Measurements from ENCODE around the gene PELI2.

Gene PELI2

DNA sequence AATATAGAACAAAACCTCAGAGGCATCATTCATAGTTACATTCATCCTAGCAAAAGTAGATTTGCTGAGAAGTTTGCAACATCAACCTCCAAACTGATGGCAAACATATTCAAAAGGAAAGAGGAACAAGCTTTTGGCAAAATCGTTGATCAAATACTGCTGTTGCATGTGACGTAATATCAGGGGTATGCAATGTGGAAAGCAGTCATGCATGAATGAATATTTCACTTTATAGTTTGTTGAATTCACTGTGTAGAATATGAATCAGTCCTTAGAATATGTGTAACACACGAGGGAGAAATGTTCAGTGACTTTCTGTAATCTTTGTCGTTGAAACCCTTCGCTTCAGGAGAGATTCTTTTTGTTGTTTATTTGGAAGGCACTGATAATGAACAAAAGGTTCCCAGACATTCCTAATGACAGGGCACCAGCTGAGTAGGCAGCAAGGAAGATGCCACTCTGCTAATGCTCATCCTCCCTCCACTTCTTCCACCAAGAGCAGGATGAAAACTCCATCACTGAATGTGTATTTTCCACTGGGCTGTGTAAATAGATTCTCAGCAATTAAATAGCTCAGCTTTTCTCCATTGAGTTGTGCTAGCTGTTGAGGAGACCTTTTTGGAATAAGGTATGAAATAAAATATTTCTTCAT lies 126.1 kb downstream of the PELI2 start:
- DNase-seq (ENCODE audit: low read depth in 3 of 3) = no peak

GRCh38 chr14:56247495-56248200 lies 129.4 kb downstream of the PELI2 start:
- no peak for DNase-seq (ENCODE audit: low read depth in 3 of 3)

DNA sequence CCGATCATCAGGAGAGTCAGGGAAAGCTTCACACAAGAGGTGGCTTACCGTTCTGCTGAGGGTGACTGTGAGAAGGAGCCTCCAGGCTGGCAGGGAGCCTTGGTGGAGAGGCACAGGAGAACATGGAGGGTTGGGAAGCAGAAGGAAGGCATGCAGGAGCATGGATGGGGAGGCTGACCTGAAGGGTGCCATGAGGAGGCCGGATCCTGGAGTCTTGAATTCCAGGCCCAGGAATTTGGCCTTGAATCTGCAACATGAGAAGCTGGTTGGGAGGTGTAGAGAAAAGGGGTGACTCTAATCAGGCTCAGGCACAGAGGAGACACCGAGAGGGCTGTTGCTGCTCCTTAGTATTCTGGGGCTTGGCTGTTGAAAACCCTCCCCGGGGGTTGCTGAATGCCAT lies 130.2 kb downstream of the PELI2 start:
- no peak for DNase-seq (ENCODE audit: low read depth in 3 of 3)

DNA sequence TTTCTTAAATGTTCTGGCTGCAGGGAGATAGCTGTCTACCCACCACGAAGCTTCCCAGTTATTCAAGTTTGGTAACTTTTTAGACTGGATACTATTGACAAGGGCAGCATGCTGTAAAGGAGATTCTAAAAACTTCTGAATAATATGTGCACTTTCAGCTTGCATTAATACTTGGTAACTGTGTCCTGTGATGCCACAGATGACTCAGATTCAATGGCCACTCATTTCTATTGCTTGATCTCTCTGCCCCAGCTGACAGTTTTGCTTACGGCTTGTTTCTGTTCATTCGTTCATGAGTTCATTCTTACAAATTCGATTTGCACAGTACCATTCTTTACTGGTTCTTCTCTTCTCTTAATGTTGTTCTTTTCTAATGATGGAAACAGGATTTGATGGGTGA lies 142.8 kb downstream of the PELI2 start:
- no peak for DNase-seq (ENCODE audit: low read depth in 3 of 3)

- DNase-seq (ENCODE audit: low read depth in 3 of 3) = no peak
These were observed 144.3 kb downstream of the PELI2 start for GRCh38 chr14:56262530-56262929.

GRCh38 chr14:56268039-56268438 lies 149.8 kb downstream of the PELI2 start:
- DNase-seq (ENCODE audit: low read depth in 3 of 3) = no peak

- no peak for DNase-seq (ENCODE audit: low read depth in 3 of 3)
These were observed 150.5 kb downstream of the PELI2 start for GRCh38 chr14:56268673-56269072.

- no peak for DNase-seq (ENCODE audit: low read depth in 3 of 3)
These were observed 152.7 kb downstream of the PELI2 start for GRCh38 chr14:56270921-56271320.

DNA sequence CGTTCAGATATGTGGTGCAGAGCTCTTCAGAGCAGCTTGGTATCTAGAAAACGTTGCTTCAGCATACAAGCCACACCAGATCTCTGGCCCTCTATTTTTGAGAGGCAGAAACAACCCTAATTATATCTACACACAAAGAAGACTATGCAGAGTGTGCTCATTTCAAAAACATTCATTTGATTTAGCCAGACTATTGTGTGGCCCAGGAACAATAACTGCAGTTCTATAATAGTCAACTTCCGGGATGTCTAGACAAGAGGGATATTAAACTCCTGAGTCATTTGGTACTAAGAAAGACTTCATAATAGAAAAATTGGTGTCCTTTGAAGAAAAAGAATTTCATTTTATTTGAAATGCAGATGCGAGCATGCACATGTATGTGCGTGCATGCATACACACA lies 153.8 kb downstream of the PELI2 start:
- DNase-seq (ENCODE audit: low read depth in 3 of 3) = no peak

GRCh38 chr14:56273155-56273554 lies 154.9 kb downstream of the PELI2 start:
- no peak for DNase-seq (ENCODE audit: low read depth in 3 of 3)

- no peak for DNase-seq (ENCODE audit: low read depth in 3 of 3)
These were observed 155.7 kb downstream of the PELI2 start for GRCh38 chr14:56273951-56274350.

DNA sequence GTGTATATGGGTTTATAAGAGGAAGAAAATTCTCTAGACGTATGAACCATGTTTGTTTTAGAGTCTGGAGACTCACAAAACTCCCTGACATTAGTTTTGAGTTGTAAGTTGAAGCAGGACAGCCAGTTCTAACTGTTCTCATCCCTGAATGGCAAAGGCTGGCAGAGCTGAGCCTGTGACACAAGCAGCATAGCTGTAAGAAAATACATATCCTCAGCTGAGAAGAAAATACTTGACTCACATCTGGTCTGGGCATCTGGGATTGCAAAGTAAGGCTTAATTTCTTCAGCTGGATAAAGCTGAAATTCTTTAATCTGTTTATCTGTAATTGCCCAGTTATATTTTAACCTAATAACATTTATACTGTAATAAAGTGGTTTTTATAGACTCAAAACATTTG lies 156.3 kb downstream of the PELI2 start:
- DNase-seq (ENCODE audit: low read depth in 3 of 3) = no peak

- no peak for DNase-seq (ENCODE audit: low read depth in 3 of 3)
These were observed 157.9 kb downstream of the PELI2 start for GRCh38 chr14:56276108-56276507.

DNA sequence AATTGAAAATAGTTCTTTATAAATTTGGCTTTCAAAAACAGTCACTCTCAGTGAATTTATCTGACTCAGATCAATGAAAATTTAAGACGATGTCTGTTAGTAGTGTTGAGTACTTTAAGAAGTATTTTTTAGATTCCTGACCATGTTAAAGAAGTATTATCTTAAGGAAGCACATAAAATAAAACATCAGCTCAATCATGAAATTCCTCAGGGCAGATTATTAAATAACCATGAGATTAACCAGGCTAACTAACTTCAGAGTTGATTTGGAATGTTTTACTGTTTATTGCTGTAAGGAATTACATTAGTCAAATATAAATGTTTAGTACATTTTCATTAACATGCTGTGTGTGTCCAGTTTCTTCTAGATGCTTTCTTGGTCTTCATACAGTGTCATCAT lies 160.2 kb downstream of the PELI2 start:
- DNase-seq (ENCODE audit: low read depth in 3 of 3) = no peak

DNA sequence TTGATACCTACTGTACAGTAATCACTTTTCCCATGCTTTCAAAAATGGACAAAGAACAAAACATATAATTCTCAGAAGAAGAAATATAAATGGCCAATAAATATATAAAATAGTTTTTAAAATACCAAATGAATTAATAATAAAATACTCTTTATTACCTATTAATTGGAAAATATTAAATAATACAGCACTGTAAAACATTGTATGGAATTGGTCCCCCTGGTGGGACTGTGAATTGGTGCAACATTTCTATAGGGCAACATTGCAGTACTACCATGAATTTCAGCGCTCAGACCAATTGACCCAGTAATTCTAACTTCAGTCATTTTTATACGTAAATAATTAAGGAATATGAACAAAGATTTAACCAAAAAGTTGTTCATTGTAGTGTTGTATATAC lies 162.6 kb downstream of the PELI2 start:
- DNase-seq (ENCODE audit: low read depth in 3 of 3) = no peak

DNA sequence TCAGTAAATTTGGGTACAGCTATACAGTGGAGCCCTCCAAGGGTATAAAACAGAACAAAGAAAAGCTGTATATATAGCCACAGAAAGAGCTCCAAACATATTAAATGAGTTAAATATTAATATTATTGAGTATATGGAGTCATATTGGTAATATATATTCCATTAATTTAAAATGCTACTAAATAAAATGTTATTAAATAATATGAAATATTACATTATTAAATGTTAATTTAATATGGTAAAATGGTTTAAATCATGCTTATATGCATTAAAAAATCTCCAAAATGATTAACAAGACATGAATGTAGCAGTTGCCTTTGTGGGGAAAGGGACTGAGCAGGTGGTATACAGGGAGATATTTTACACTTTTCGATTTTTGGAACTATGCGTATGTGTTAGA lies 164.0 kb downstream of the PELI2 start:
- DNase-seq (ENCODE audit: low read depth in 3 of 3) = no peak

GRCh38 chr14:56284641-56285040 lies 166.4 kb downstream of the PELI2 start:
- no peak for DNase-seq (ENCODE audit: low read depth in 3 of 3)

DNA sequence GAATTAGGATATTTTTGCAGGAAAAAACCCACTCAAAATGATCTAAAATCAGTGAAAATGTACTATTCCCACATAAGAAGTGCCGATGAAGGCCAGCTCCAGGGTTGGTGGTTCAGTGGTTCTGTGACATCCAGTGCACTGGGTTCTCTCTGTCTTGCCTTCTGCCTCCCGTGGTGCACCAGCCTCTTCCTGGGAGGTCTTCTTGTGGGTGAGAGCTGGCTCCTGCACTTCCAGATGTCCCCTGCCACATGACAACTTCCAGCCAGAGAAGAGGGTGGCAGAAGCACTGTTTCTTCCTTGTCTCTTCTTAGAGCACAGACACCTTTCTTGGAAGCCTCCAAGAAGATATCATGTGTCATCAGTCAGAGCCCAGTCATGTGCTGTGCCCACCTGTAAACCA lies 170.9 kb downstream of the PELI2 start:
- DNase-seq (ENCODE audit: low read depth in 3 of 3) = no peak

GRCh38 chr14:56290195-56290594 lies 172.0 kb downstream of the PELI2 start:
- no peak for DNase-seq (ENCODE audit: low read depth in 3 of 3)

- DNase-seq (ENCODE audit: low read depth in 3 of 3) = no peak
These were observed 174.8 kb downstream of the PELI2 start for GRCh38 chr14:56292970-56293369.

GRCh38 chr14:56293506-56293905 lies 175.3 kb downstream of the PELI2 start:
- no peak for DNase-seq (ENCODE audit: low read depth in 3 of 3)

DNA sequence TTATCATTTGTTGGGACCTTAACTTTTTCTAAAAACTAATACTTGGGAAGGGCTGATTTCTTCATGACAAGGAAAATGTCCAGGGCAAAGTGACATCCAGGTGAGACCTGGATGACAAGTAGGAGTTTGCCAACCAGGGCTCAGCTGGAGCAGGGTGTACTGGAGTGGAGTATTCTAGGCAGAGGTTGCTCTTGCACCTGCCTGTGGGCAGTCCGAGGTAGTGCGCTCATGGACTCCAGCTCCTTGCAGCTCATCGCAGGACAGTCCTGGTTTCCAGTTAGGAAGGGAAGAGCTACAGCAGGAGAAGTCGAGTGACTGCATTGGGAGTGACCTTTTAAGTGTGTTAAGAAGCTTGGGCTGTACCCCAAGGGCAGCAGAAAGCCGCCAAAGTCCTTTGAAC lies 175.9 kb downstream of the PELI2 start:
- no peak for DNase-seq (ENCODE audit: low read depth in 3 of 3)

DNA sequence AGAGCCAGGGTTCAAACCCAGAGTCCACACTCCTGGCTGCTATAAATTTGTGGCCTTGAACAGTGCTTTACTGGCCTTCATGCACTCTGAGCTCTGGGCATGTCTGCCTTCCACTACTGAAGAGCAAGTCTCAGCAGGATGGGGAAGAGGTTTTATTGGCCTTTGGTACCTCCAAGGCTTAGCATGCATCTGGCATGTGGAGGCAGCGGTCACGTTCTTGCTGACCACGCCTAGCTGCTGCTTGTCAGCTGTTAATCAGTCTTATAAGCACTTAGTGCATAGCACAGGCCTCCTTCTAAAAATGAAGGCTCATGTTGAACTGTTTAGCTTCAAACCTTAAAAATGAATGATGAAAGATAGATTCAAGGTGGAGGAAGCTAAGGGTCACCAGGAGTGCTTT lies 177.5 kb downstream of the PELI2 start:
- DNase-seq (ENCODE audit: low read depth in 3 of 3) = no peak

- DNase-seq (ENCODE audit: low read depth in 3 of 3) = no peak
These were observed 179.2 kb downstream of the PELI2 start for GRCh38 chr14:56297449-56297848.
